ENCODE measurements around the gene RAD23A.
"Not testable (repeated sequence)": the region's sequence is repeated elsewhere in the genome, so short reads cannot be mapped to it uniquely, and the experiment has no call there.

Gene RAD23A

GRCh38 chr19:12945479-12946091, at the start of gene RAD23A:
RAD23A (plus strand) TSS chr19:12945862; CDS start chr19:12945949, 87 bp downstream.
- DNase-seq: peak; percentile 89

- no peak for DNase-seq
These were observed 49.2 kb upstream of the RAD23A start for GRCh38 chr19:12896460-12896859.

- DNase-seq: no peak
These were observed 45.7 kb upstream of the RAD23A start for GRCh38 chr19:12899891-12900518.

GRCh38 chr19:12907166-12907565, 38.5 kb upstream of the RAD23A start:
- no peak for DNase-seq

- no peak for DNase-seq
These were observed 33.1 kb upstream of the RAD23A start for GRCh38 chr19:12912571-12912970.

GRCh38 chr19:12913011-12913561, 32.6 kb upstream of the RAD23A start:
- DNase-seq: peak; percentile 88

GRCh38 chr19:12913851-12914690, 31.6 kb upstream of the RAD23A start:
- DNase-seq: no peak

GRCh38 chr19:12915860-12916259, 29.8 kb upstream of the RAD23A start:
- DNase-seq: not testable (repeated sequence)

GRCh38 chr19:12918253-12918652, 27.4 kb upstream of the RAD23A start:
- DNase-seq: no peak

GRCh38 chr19:12921047-12921446, 24.6 kb upstream of the RAD23A start:
- no peak for DNase-seq

- DNase-seq: no peak
These were observed 22.7 kb upstream of the RAD23A start for GRCh38 chr19:12922959-12923358.

- DNase-seq: no peak
These were observed 20.9 kb upstream of the RAD23A start for GRCh38 chr19:12924621-12925310.

- DNase-seq: no peak
These were observed 15.5 kb upstream of the RAD23A start for GRCh38 chr19:12930002-12930645.

- DNase-seq: no peak
These were observed 13.0 kb upstream of the RAD23A start for GRCh38 chr19:12932392-12933286.

GRCh38 chr19:12933287-12934072, 12.2 kb upstream of the RAD23A start, which contains the start of gene FARSA:
FARSA (minus strand) TSS chr19:12933711; CDS start chr19:12933696, 15 bp downstream.
- peak; percentile 97 for DNase-seq

- DNase-seq: no peak
These were observed 10.6 kb upstream of the RAD23A start for GRCh38 chr19:12935071-12935470.

GRCh38 chr19:12936582-12936981, 9.1 kb upstream of the RAD23A start:
- DNase-seq: no peak

- no peak for DNase-seq
These were observed 8.4 kb upstream of the RAD23A start for GRCh38 chr19:12937093-12937926.

Data from midbrain (tissue), 1 donor.